Measurements from ENCODE around the gene BANP.

DNA sequence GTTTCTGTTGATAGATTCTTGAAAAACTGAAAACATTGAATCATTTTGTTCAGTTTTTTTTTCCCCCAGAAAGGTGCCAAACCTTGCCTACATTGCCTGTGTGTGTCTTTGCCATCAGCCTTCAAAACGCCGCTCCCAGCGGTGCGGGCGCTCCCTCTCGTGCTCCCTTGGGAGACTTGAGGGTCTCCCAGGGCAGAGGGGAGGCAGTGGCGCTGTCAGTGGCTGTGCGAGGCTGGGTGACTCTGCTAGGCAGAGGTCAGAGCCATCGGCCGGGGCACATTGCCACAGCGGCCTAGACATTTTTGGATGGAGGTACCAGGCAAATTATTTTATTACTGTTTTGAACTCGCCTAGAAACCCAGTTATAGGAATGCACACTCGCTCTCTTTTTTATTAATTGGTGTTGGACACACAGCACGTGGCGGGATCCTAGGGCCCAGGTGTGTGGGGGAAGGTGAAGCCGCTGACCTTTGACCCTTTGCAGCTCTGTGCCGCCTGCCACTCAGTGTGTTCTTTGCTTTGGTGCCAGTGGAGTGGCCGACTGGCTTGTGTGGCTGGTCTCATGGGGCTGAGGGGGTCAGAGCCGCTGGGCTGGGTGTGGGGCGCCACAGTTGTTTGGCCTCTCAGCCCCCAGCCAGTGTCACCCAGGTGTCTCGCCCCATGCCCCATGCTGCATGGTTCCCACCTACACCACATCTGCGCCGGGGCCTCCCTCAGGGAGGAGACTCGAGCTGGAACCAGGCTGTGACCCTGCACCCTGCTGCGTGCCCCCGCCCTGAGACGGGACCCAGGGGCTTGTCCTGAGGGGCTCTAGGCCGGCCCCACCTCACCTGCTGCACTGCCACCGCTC is 115.7 kb downstream of the BANP start:
- TF ChIP-seq, protein P1, sequence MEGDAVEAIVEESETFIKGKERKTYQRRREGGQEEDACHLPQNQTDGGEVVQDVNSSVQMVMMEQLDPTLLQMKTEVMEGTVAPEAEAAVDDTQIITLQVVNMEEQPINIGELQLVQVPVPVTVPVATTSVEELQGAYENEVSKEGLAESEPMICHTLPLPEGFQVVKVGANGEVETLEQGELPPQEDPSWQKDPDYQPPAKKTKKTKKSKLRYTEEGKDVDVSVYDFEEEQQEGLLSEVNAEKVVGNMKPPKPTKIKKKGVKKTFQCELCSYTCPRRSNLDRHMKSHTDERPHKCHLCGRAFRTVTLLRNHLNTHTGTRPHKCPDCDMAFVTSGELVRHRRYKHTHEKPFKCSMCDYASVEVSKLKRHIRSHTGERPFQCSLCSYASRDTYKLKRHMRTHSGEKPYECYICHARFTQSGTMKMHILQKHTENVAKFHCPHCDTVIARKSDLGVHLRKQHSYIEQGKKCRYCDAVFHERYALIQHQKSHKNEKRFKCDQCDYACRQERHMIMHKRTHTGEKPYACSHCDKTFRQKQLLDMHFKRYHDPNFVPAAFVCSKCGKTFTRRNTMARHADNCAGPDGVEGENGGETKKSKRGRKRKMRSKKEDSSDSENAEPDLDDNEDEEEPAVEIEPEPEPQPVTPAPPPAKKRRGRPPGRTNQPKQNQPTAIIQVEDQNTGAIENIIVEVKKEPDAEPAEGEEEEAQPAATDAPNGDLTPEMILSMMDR (IDR thresholded peaks at IDR 0.05), result no peak
- no peak for TF ChIP-seq POLR2A (IDR thresholded peaks at IDR 0.05)

Measured in heart left ventricle (tissue), 13 donors.